ENCODE data around the gene KIAA0232.

- TF ChIP-seq CREB1 (IDR thresholded peaks at IDR 0.05; ENCODE audit: low read depth): no peak
- no peak for TF ChIP-seq RAD21 (IDR thresholded peaks at IDR 0.05; ENCODE audit: low read depth)
- TF ChIP-seq CEBPB (IDR thresholded peaks at IDR 0.05): no peak
- no peak for TF ChIP-seq TEAD4 (IDR thresholded peaks at IDR 0.05)
- no peak for TF ChIP-seq EP300 (IDR thresholded peaks at IDR 0.05; ENCODE audit: borderline replicate concordance)
- no peak for TF ChIP-seq ZBTB7A (IDR thresholded peaks at IDR 0.05; ENCODE audit: low read depth)
- no peak for TF ChIP-seq TAF1 (IDR thresholded peaks at IDR 0.05; ENCODE audit: low read depth)
- no peak for TF ChIP-seq MAX (IDR thresholded peaks at IDR 0.05)
- no peak for TF ChIP-seq YY1 (IDR thresholded peaks at IDR 0.05; ENCODE audit: low read depth)
- no peak for TF ChIP-seq NFIC (IDR thresholded peaks at IDR 0.05)
- TF ChIP-seq REST (IDR thresholded peaks at IDR 0.05; ENCODE audit: low read depth): no peak
- TF ChIP-seq EGR1 (IDR thresholded peaks at IDR 0.05): no peak
These were observed 64.7 kb downstream of the KIAA0232 start for GRCh38 chr4:6847178-6847577.
